Sigmoid colon (tissue), 7 donors: ENCODE measurements around the gene DHX58. TPM values are rescaled to one million over a fixed set of nuclear protein-coding genes. Genes with fewer than 3 reads are reported as not detected.

Source experiments
- DNase-seq: peaks from one replicate; pipeline ENCODE4 v3.0.0-alpha.2; 2019
- H3K27ac ChIP-seq, 4 donors: fragments of 200-600 bp; sonication (generic); one replicate each; pipeline ENCODE4 v1.5.1; 2016 to 2019; ENCODE audit warnings: mild to moderate bottlenecking in 1 of 4
- H3K27me3 ChIP-seq, 3 donors: fragments of 200-600 bp; sonication (generic); one replicate each; pipeline ENCODE4 v1.5.1; 2019; ENCODE audit warnings: mild to moderate bottlenecking in 1 of 3
- H3K36me3 ChIP-seq, 4 donors: fragments of 200-600 bp; sonication (generic); one replicate each; pipeline ENCODE4 v1.5.1; 2016 to 2019
- H3K4me1 ChIP-seq, 4 donors: fragments of 200-600 bp; sonication (generic); one replicate each; pipeline ENCODE4 v1.5.1; 2017 to 2019
- H3K4me3 ChIP-seq, 4 donors: fragments of 200-600 bp; sonication (generic); one replicate each; pipeline ENCODE4 v1.5.1; 2017 to 2019; ENCODE audit warnings: mild to moderate bottlenecking in 2 of 4, moderate library complexity in 1 of 4
- H3K9me3 ChIP-seq, 4 donors: fragments of 200-600 bp in 3 of 4; sonication (generic) in 3 of 4; one replicate each; pipeline versions ENCODE4 v1.5.1 to v1.6.1; 2013 to 2019
- CTCF ChIP-seq, 4 experiments: fragments of 450-650 bp in 3 of 4; fragments of 200-600 bp in 1 of 4; IDR thresholded peaks; one replicate each; pipeline ENCODE4 v1.5.1; 2016 to 2019; ENCODE audit warnings: antibody characterized with exemption in 4 of 4, mild to moderate bottlenecking in 3 of 4, moderate library complexity in 2 of 4
- EP300 ChIP-seq, 4 donors: sonication (generic); formaldehyde crosslinking; IDR thresholded peaks; one replicate each; pipeline ENCODE4 v1.6.1; 2017; ENCODE audit warnings: antibody characterized with exemption in 4 of 4
- POLR2A ChIP-seq, 2 donors: fragments of 450-650 bp; IDR thresholded peaks; one replicate each; pipeline ENCODE4 v1.6.1; 2016; ENCODE audit warnings: antibody characterized with exemption in 2 of 2, mild to moderate bottlenecking in 2 of 2, moderate library complexity in 2 of 2
- POLR2AphosphoS5 ChIP-seq, 4 donors: sonication (generic); formaldehyde crosslinking; IDR thresholded peaks; one replicate each; pipeline ENCODE4 v1.6.1; 2017; ENCODE audit warnings: antibody characterized with exemption in 4 of 4
- WGBS, 2 donors: extraction: QIAGEN DNeasy Blood & Tissue Kit; methylation state at CpG; one replicate each; pipeline ENCODE4 v1.1.7; 2013; 5-methylcytosine and 5-hydroxymethylcytosine counted together
- intact Hi-C: fragments of 100-400 bp; cut with DNase I; formaldehyde crosslinking; loops from one replicate; pipeline ENCODE4 v1.15.1; 2023
- polyA plus RNA-seq, 3 donors: library from polyadenylated mRNA; stranded (reverse); fragments of 200-250 nt; gene quantifications; one replicate each; pipeline ENCODE4 v1.2.3, GENCODE V29; 2013
- total RNA-seq, 4 donors: library from RNA; depleted of rRNA; stranded (reverse); fragments of >200 nt; gene quantifications; one replicate each; pipeline ENCODE4 v1.1.0, GENCODE V29; 2016
- donor health status: healthy with polysubstance abuse.
- donor health status: Bipolar disorder and iron deficiency.
- donor health status: healthy.

Gene DHX58
- total and polyA plus RNA-seq, 7 donors: 4.4 to 19.0 (median 14.5) TPM

- Histone ChIP-seq H3K36me3 (no peaks in the 10 kb centered on the region), H3K4me1 (no peaks in the 10 kb centered on the region), H3K9me3 (no peaks in the 10 kb centered on the region), H3K4me3 (no peak overlapping the region), H3K27me3 (peaks cover 0 to 10% (median 0%) of the 10 kb centered on the region in 3 donors), H3K27ac (no peak overlapping the region)
- WGBS, 2 donors: 66 to 79% methylated on average over 8 of the region's 8 CpGs
- no peak for DNase-seq
- TF ChIP-seq CTCF (IDR thresholded peaks at IDR 0.05) (no peak), EP300 (IDR thresholded peaks at IDR 0.05) (no peak), POLR2A (IDR thresholded peaks at IDR 0.05) (no peak), POLR2AphosphoS5 (IDR thresholded peaks at IDR 0.05) (no peak)
- intact Hi-C loops: no loop called here
Measured at GRCh38 chr17:42078396-42079043, 34.0 kb downstream of the DHX58 start.

DNA sequence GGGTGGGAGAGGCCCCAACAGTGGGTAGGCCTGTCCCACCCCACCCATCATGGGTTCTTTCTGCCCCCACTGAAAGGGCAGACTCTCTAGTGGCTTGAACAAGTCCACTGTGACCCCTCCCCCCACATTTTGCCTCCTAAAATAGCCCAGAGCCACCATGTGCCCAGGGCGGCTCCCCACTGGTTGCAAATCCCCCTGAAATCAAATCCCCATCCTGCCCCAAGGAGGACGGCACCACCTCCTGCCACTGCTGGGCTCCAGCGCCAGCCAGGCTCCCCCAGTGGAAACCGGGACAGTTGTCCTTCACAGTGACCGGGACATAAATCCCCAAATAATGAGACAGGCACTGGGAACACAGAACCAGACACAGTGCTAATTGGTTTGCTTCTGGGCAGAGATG lies 34.8 kb downstream of the DHX58 start:
- 88 to 93% methylated on average over 5 of the region's 5 CpGs for WGBS, 2 donors

DNA sequence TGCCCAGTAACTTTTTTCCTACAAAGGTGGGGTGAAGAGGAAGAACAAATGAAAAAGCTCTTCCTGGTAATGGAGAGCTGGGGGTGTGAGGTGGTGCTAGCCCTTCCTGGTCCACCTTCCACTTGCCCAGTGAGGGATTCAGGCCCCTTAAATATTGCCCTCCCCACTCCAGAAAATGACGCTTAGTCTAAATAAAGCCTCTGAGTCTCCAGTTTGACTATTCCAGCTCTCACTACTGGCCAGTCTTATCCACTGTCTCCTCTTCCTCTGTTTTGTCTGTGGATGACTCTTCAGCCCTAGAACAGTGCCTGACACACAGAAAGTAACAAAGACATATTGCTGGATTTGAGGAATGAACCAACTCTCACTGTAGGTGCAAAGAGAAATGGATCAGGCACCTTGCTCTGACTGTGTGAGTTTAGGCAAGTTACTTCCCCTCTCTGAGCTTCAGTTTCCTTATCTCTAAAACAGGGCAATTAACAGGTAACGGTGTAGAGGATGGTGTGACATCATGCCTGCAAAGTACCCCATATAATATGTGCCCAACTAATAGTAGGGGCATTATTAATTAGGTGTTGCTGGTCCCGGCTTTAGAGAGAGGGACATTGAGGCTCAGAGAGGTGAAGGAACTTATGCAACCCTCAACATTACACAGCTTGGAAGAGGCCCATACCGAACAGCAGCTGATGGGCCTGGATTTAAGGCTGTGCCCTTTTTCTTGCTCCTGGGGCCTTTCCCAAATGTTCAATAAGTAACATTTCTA lies 35.5 kb downstream of the DHX58 start:
- H3K4me3 ChIP-seq: no peak overlapping the region
- H3K9me3 ChIP-seq: no peaks in the 10 kb centered on the region
- H3K4me1 ChIP-seq: peaks cover 0 to 8% (median 7%) of the 10 kb centered on the region in 4 donors
- no peak for DNase-seq
- H3K36me3 ChIP-seq: no peaks in the 10 kb centered on the region
- H3K27ac ChIP-seq: no peak overlapping the region
- peaks cover 10 to 25% (median 11%) of the 10 kb centered on the region in 3 donors for H3K27me3 ChIP-seq
- intact Hi-C loops: no loop called here
- 69 to 79% methylated on average over 4 of the region's 4 CpGs for WGBS, 2 donors
- TF ChIP-seq EP300 (IDR thresholded peaks at IDR 0.05) (no peak), CTCF (IDR thresholded peaks at IDR 0.05) (no peak), POLR2AphosphoS5 (IDR thresholded peaks at IDR 0.05) (no peak), POLR2A (IDR thresholded peaks at IDR 0.05) (no peak)

More for the DNA sequence above, 34.8 kb downstream of the DHX58 start:
- intact Hi-C loops: no loop called here
- Histone ChIP-seq H3K4me3 (no peak overlapping the region), H3K27ac (no peak overlapping the region), H3K36me3 (no peaks in the 10 kb centered on the region), H3K9me3 (no peaks in the 10 kb centered on the region), H3K27me3 (peaks cover 2 to 18% (median 3%) of the 10 kb centered on the region in 3 donors), H3K4me1 (peaks cover 0 to under 1% (median 0%) of the 10 kb centered on the region in 4 donors)
- TF ChIP-seq CTCF (IDR thresholded peaks at IDR 0.05): no peak
- TF ChIP-seq POLR2AphosphoS5 (IDR thresholded peaks at IDR 0.05): no peak
- no peak for TF ChIP-seq POLR2A (IDR thresholded peaks at IDR 0.05)
- TF ChIP-seq EP300 (IDR thresholded peaks at IDR 0.05): no peak
- DNase-seq: no peak

DNA sequence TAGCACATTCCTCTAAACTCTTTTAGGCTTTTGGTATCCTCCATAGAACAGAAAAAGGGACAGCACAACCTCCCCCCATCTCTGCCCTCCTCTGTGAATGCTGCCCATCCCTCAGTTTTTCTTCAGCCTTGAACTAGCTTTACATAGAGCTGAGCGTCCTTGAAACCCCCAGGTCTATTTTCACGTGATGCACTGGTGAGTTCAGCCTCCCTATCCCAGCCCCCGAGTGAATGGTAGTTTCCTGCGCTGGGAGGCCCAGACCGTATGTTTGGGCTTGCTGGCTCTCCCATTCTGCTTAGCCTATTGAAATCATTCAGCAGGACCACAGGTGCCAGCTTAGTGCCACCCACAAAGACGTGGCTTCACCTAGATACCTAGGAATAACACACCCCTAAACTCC lies 36.7 kb downstream of the DHX58 start:
- H3K36me3 ChIP-seq: no peaks in the 10 kb centered on the region
- H3K27ac ChIP-seq: no peak overlapping the region
- peaks cover 0 to 11% (median 9%) of the 10 kb centered on the region in 4 donors for H3K4me1 ChIP-seq
- H3K27me3 ChIP-seq: peaks cover 13 to 37% (median 23%) of the 10 kb centered on the region in 3 donors
- H3K4me3 ChIP-seq: no peak overlapping the region
- TF ChIP-seq POLR2A (IDR thresholded peaks at IDR 0.05): no peak
- TF ChIP-seq POLR2AphosphoS5 (IDR thresholded peaks at IDR 0.05): no peak
- no peak for TF ChIP-seq EP300 (IDR thresholded peaks at IDR 0.05)
- no peak for TF ChIP-seq CTCF (IDR thresholded peaks at IDR 0.05)
- WGBS, 2 donors: 80 to 82% methylated on average over 6 of the region's 6 CpGs
- intact Hi-C loops: no loop called here
- H3K9me3 ChIP-seq: no peaks in the 10 kb centered on the region
- no peak for DNase-seq
